Activated T-cell treated with anti-CD3 and anti-CD28 coated beads, Interleukin-2, amount 50 U/mL, for 48 hours (primary cell): ENCODE measurements around the gene CITED4.

Source experiments
- DNase-seq, 2 experiments: peaks; one replicate each; pipeline ENCODE4 v3.0.0-alpha.2; 2020

CITED4 gene

GRCh38 chr1:40851643-40852042 is 10.5 kb downstream of the CITED4 start:
- no peak for DNase-seq

- peak; percentile 88 for DNase-seq
Measured at GRCh38 chr1:40849801-40850592, 12.2 kb downstream of the CITED4 start.

GRCh38 chr1:40848530-40849189 is 13.5 kb downstream of the CITED4 start:
- DNase-seq: peak in 1 of 2 experiments; percentile 37

GRCh38 chr1:40847023-40847745 is 15.0 kb downstream of the CITED4 start:
- no peak for DNase-seq

DNA sequence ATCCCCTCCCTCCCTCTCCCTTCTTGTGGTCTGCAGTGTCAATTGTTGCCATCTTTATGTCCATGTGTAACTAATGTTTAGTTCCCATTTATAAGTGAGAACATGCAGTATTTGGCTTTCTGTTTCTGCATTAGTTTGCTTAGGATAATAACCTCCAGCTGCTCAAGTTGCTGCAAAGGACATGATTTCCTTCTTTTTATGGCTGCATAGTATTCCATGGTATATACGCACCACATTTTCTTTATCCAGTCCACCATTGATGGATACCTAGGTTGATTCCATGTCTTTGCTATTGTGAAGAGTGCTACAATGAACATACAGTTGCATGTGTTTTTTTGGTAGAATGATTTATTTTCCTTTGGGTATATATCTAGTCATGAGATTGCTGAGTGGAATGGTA is 16.3 kb downstream of the CITED4 start:
- no peak for DNase-seq

GRCh38 chr1:40844887-40845878 is 17.0 kb downstream of the CITED4 start:
- no peak for DNase-seq

- no peak for DNase-seq
Measured at GRCh38 chr1:40844079-40844478, 18.1 kb downstream of the CITED4 start.

GRCh38 chr1:40842691-40843090 is 19.5 kb downstream of the CITED4 start:
- no peak for DNase-seq

DNA sequence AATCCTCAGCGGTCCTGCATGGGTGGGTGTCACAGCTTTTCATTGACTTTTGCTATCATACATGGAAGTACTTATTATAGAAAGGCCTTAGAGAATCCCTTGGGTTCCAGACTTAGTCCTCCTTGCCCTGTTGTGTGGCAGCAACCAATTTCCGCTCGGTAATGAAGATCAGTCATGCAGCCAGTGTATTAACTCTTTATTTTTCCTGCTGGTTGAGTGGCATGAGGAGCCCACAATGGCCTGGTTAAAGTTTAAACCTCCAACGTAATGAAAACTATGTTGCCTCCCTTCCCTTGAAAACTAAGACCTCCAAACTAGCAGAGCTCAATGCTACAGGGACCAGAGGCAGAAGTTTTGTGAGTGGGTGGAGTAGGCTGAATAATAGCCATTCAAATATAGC is 20.0 kb downstream of the CITED4 start:
- DNase-seq: no peak

GRCh38 chr1:40841602-40842001 is 20.6 kb downstream of the CITED4 start:
- no peak for DNase-seq

- no peak for DNase-seq
Measured at GRCh38 chr1:40840526-40841323, 21.4 kb downstream of the CITED4 start.

DNA sequence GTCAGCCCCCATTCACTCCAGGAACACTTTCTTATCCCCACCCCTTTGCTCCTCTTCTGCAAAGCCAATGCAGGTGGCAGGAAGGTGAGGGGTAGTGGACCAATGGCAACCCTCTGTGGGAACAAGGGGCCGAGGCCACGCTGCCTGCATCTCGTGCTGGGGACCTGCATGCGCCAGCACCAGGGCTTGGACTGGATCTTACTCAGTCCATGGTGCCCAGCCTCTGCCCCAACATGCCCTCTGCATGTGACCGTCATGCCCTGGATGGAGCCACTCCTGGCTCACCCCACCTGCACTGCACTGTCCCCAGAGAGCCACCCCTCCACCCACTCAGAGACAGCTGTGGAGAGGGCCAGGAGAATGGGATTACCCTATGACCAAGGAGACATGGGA is 22.2 kb downstream of the CITED4 start:
- no peak for DNase-seq

DNA sequence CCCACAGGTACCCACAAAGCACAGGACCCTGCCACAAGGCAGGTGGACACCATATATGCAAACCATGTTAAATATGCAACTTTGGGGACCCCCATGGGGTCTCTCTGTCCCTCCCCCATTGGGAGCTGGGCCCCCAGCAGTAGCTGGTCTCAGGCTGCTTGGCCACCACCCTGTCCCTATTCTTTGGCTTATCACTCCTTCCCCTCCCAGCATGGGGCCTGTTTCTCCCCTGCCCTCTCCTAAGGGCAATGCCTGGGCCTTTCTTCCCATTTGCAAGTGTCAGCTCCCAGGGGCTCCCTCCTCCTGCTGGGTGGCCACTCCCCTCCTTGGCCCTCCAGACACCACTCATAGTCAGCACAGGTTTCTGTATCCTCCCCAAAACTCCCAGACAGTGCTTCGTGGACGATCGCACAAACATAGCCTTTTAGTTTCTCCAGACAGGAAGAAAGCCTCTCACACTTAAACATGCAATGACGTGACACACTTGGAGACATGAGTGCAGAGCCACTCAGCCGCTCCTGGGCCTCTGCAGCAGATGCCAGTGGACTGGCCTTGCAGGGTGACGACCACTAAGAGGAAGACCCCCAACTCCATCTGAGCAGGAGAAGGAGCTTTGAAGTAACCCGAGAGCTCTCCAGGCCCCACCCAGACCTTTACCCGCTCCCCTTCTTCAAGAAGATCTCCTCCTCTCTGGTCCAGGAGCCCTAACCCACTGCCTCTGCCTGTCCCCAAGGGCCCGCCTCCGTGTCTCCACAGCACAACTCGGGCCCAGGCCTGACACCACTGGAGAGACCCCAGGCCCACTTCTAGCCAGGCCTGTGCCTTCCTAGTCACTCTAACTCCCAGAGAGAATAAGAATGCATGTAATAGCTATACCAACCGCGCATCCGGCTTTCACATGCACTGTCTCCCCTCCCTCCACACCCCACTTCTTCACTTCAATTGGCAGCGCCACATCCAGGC is 22.9 kb downstream of the CITED4 start:
- DNase-seq: no peak

DNA sequence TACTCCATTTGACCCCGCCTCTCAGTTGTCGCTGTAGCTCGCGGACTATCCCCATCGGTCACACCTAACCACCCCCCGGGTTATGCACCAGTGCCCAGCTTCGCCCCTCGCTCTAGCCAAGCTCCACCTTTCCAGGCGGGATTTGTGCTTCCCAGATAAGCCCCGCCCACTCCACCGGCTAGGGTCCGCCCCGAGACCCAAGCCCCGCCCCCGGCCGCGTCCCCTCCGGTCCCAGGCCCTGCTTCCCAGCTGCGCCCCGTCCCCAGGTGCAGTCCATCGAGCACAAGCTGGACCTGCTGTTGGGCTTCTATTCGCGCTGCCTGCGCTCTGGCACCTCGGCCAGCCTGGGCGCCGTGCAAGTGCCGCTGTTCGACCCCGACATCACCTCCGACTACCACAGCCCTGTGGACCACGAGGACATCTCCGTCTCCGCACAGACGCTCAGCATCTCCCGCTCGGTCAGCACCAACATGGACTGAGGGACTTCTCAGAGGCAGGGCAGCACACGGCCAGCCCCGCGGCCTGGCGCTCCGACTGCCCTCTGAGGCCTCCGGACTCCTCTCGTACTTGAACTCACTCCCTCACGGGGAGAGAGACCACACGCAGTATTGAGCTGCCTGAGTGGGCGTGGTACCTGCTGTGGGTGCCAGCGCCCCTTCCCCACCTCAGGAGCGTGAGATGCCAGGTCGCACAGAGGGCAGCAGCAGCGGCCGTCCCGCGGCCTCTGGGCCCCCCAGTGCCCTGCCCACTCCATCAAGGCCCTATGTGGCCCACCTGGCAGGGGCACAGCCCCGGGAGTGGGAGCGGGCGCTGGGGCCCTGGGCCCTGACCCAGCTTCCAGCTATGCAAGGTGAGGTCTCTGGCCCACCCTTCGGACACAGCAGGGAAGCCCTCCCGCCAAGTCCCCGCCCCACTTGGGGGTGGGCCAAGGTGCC is 23.9 kb downstream of the CITED4 start:
- no peak for DNase-seq

DNA sequence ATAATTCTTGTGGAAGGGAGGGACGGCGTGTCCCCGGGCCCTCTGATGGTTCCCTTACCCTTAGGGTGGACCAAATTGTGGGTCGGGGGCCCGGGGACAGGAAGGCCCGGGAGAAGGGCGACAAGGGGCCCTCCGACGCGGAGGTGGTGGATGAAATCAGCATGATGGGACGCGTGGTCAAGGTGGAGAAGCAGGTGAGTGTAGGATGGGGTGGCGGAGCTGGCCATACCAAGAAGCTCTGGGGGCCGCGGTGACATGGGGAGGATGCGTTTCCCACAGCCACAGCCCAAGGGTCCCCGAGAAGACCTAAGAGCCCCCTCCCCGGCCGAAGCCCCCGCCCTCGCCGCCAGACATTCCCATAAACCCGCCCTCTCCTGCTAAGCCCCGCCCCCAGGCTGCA is 24.6 kb downstream of the CITED4 start:
- no peak for DNase-seq

- DNase-seq: no peak
Measured at GRCh38 chr1:40836283-40836682, 25.9 kb downstream of the CITED4 start.

DNA sequence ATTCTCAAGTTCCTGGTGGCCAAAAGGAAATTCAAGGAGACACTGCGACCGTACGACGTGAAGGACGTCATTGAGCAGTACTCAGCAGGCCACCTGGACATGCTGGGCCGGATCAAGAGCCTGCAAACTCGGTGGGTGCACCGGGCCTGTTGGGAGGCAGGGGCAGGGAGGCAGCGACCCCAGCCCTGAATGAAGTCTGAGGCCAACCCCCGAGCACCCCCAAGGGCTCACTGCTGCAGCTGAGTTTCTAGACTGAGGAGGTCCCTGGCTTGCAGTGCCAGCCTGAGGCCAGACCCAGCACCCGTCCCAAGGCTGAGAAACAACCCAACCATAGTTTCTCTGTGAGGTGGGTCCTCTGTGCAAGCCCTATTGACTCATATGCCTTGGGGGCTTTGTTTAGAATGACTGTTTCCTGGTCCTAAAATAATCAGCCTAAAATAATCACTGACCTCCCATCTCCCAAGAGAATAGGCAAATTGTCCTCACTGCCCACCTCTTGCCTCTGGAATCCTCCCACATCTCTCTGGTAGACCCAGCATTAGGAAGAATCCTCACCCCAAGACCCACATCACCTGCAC is 27.1 kb downstream of the CITED4 start:
- no peak for DNase-seq

DNA sequence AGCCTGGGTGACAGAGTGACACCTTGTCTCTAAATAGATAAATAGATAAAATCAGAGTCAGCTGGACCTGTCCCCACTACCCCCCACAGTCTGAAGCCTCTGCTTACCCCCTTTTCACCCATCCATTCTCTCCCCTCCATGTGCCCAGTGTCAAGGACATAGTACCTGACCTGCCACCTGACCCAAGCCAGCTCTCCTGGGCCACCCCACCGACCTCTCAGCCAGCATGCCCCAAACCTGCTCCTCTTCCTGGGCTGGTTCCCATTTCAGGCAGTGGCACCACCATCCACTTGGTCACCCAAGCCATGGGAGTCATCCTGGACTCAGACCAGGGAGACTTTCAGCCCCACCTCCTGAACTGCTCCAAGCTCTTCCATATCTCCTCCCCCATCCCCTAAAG is 28.2 kb downstream of the CITED4 start:
- no peak for DNase-seq
